BJ (cell line): ENCODE data around the gene WWP2. TPM values are rescaled to one million over a fixed set of nuclear protein-coding genes. Genes with fewer than 3 reads are reported as not detected.

Source experiments
- CTCF ChIA-PET: fragments of 350-600 bp; formaldehyde crosslinking; extraction: SDS; loops from one replicate; lab custom pipeline; 2021; ENCODE audit warnings: antibody characterized with exemption, inconsistent platforms; lab: Yijun Ruan, JAX
- POLR2A ChIA-PET: fragments of 300-600 bp; sonication (Branson Sonifier 250); formaldehyde crosslinking; extraction: SDS; loops from one replicate; lab custom pipeline; 2021; ENCODE audit warnings: antibody characterized with exemption; lab: Charles Lee
- DNase-seq: peaks from one replicate; pipeline ENCODE4 v3.0.0-alpha.2; 2011; ENCODE audit warnings: low read depth
- H3K27me3 ChIP-seq: 2 replicates; pipeline ENCODE4 v1.6.0; 2011; ENCODE audit warnings: low read length; ENCODE audit not compliant: control insufficient read depth, insufficient read depth
- H3K36me3 ChIP-seq: 2 replicates; pipeline ENCODE4 v1.5.1; 2011; ENCODE audit warnings: low read length; ENCODE audit not compliant: control insufficient read depth, insufficient read depth
- H3K4me3 ChIP-seq: 2 replicates; pipeline ENCODE4 v1.5.1; 2011; ENCODE audit warnings: low read depth, mild to moderate bottlenecking, control low read depth, low read length
- CTCF ChIP-seq: IDR thresholded peaks from 2 replicates; pipeline ENCODE4 v1.5.1; 2011; ENCODE audit warnings: low read depth, mild to moderate bottlenecking, control low read depth, inconsistent platforms, low read length, moderate library complexity; ENCODE audit not compliant: insufficient read depth
- polyA plus RNA-seq: library from polyadenylated mRNA; depleted of rRNA; stranded (reverse); fragments of >200 nt; gene quantifications from 2 replicates; pipeline ENCODE4 v1.2.3, GENCODE V29; 2011

WWP2 gene
- polyA plus RNA-seq, 1 experiment: 16.8 TPM

GRCh38 chr16:69937465-69937951, 175.4 kb downstream of the WWP2 start:
- no peak for DNase-seq
- H3K36me3 ChIP-seq: peaks cover 25% of the 10 kb centered on the region
- H3K27me3 ChIP-seq: no peaks in the 10 kb centered on the region
- CTCF ChIA-PET: interaction anchor here (0.7 to 17.1 kb wide), 5 partner anchors 8 to 227 kb away, joined by 3 to 318 read pairs (median 6); no protein-coding TSS in a partner anchor
- POLR2A ChIA-PET: no interaction called here
- H3K4me3 ChIP-seq: no peak overlapping the region
- TF ChIP-seq CTCF: peak; percentile 53

- Histone ChIP-seq H3K27me3 (no peaks in the 10 kb centered on the region), H3K4me3 (no peak overlapping the region), H3K36me3 (peaks cover 23% of the 10 kb centered on the region)
- no peak for DNase-seq
- TF ChIP-seq CTCF: no peak
- CTCF ChIA-PET: interaction anchor here (5.2 to 17.1 kb wide), 2 partner anchors 10 to 144 kb away, joined by 37 to 318 read pairs; no protein-coding TSS in a partner anchor
- POLR2A ChIA-PET: no interaction called here
Observed at GRCh38 chr16:69938981-69939820, 177.1 kb downstream of the WWP2 start.

- H3K36me3 ChIP-seq: peaks cover 21% of the 10 kb centered on the region
- no peak for TF ChIP-seq CTCF
- CTCF ChIA-PET: interaction anchor here (0.9 to 17.1 kb wide), 4 partner anchors 8 to 185 kb away, joined by 3 to 318 read pairs (median 21); partner anchors contain the start of gene NOB1
Observed at GRCh38 chr16:69939821-69940585, 177.9 kb downstream of the WWP2 start.

GRCh38 chr16:69940676-69941075, 178.5 kb downstream of the WWP2 start:
- peaks cover 18% of the 10 kb centered on the region for H3K36me3 ChIP-seq
- no peaks in the 10 kb centered on the region for H3K27me3 ChIP-seq
- CTCF ChIA-PET: interaction anchor here (0.9 to 17.1 kb wide), 4 partner anchors 8 to 186 kb away, joined by 3 to 318 read pairs (median 21); partner anchors contain the start of gene NOB1
- no peak overlapping the region for H3K4me3 ChIP-seq
- no peak for DNase-seq
- POLR2A ChIA-PET: no interaction called here
- TF ChIP-seq CTCF: no peak

More at GRCh38 chr16:69939821-69940585, 177.9 kb downstream of the WWP2 start:
- POLR2A ChIA-PET: no interaction called here
- no peak for DNase-seq
- H3K27me3 ChIP-seq: no peaks in the 10 kb centered on the region
- H3K4me3 ChIP-seq: no peak overlapping the region
